B cell (primary cell): ENCODE data around the gene STK16. TPM values are rescaled to one million over a fixed set of nuclear protein-coding genes. Genes with fewer than 3 reads are reported as not detected.
"Not testable (repeated sequence)": the region's sequence is repeated elsewhere in the genome, so short reads cannot be mapped to it uniquely, and the experiment has no call there.

Source experiments
- ATAC-seq: fragments of 200-7000 bp; cut with Tn5 transposase; one replicate; pipeline ENCODE4 v1.10.0; 2021; ENCODE audit warnings: low read depth, mild to moderate bottlenecking, moderate number of reproducible peaks, moderate library complexity
- CTCF ChIA-PET: fragments of 350-600 bp; sonication (Branson Sonifier 250); formaldehyde crosslinking; loops from one replicate; lab custom pipeline; 2021; ENCODE audit warnings: antibody characterized with exemption, inconsistent platforms; lab: Charles Lee
- POLR2A ChIA-PET: fragments of 350-600 bp; sonication (Branson Sonifier 250); formaldehyde crosslinking; loops from one replicate; lab custom pipeline; 2021; ENCODE audit warnings: antibody characterized with exemption; lab: Charles Lee
- DNase-seq: peaks from one replicate; pipeline ENCODE4 v3.0.0; 2013
- H2AFZ ChIP-seq: 2 replicates; pipeline ENCODE4 v1.6.1; 2012; ENCODE audit warnings: mild to moderate bottlenecking, low read depth, low read length; ENCODE audit not compliant: insufficient read depth, poor library complexity, severe bottlenecking
- H3K27ac ChIP-seq, 2 donors: 1 replicate in 1 of 2; 2 replicates in 1 of 2; pipeline ENCODE4 v1.5.1; 2012 to 2013; ENCODE audit warnings: low read length in 2 of 2, mild to moderate bottlenecking in 2 of 2, moderate library complexity in 1 of 2
- H3K27me3 ChIP-seq, 4 experiments: fragments of 200-600 bp in 1 of 4; sonication (generic) in 1 of 4; replicated peaks in 1 of 4; 1 replicate in 2 of 4; 2 replicates in 2 of 4; pipeline versions ENCODE4 v1.6.1 to v1.7.0; 2013 to 2016; ENCODE audit warnings: low read length in 3 of 4, mild to moderate bottlenecking in 2 of 4, mixed read lengths in 1 of 4, moderate library complexity in 1 of 4; ENCODE audit not compliant: insufficient read depth in 4 of 4, control insufficient read depth in 3 of 4; ENCODE audit errors: control extremely low read depth in 1 of 4
- H3K36me3 ChIP-seq, 2 experiments: replicated peaks in 1 of 2; 1 replicate in 1 of 2; 2 replicates in 1 of 2; pipeline versions ENCODE4 v1.6.1 to v1.7.1; 2013; ENCODE audit warnings: low read length in 1 of 2; ENCODE audit not compliant: insufficient read depth in 2 of 2, control insufficient read depth in 1 of 2; ENCODE audit errors: control extremely low read depth in 1 of 2, extremely low read depth in 1 of 2
- H3K4me1 ChIP-seq, 2 donors: fragments of 200-600 bp in 1 of 2; sonication (generic) in 1 of 2; 1 replicate in 1 of 2; 2 replicates in 1 of 2; pipeline versions ENCODE4 v1.5.1 to v1.6.1; 2013 to 2017; ENCODE audit warnings: low read length in 2 of 2; ENCODE audit not compliant: control insufficient read depth in 2 of 2, insufficient read depth in 2 of 2
- H3K4me2 ChIP-seq: replicated peaks from 2 replicates; pipeline ENCODE3; 2012; ENCODE audit warnings: mild to moderate bottlenecking, low read depth, low read length; ENCODE audit not compliant: poor library complexity, severe bottlenecking
- H3K4me3 ChIP-seq, 5 experiments: fragments of 200-600 bp in 1 of 5; sonication (generic) in 1 of 5; 1 replicate in 3 of 5; 2 replicates in 2 of 5; pipeline versions ENCODE4 v1.5.1 to v1.7.0; 2011 to 2016; ENCODE audit warnings: low read length in 4 of 5, mild to moderate bottlenecking in 4 of 5, low read depth in 2 of 5, control low read depth in 1 of 5, moderate library complexity in 1 of 5; ENCODE audit not compliant: insufficient read depth in 1 of 5; ENCODE audit errors: control extremely low read depth in 1 of 5, extremely low read depth in 1 of 5
- H3K79me2 ChIP-seq: fragments of 200-600 bp; sonication (generic); one replicate; pipeline ENCODE4 v1.6.0; 2016; ENCODE audit warnings: low read length; ENCODE audit not compliant: control insufficient read depth, insufficient read depth
- H3K9ac ChIP-seq: fragments of 200-600 bp; sonication (generic); 2 replicates; pipeline ENCODE4 v1.6.1; 2017; ENCODE audit warnings: mild to moderate bottlenecking, low read length, moderate library complexity
- H3K9me3 ChIP-seq, 3 donors: one replicate each; pipeline versions ENCODE4 v1.6.1 to v1.7.1; 2013; ENCODE audit warnings: low read length in 2 of 3; ENCODE audit not compliant: control insufficient read depth in 2 of 3, insufficient read depth in 1 of 3; ENCODE audit errors: control extremely low read depth in 1 of 3
- H4K20me1 ChIP-seq: 2 replicates; pipeline ENCODE4 v1.6.0; 2012; ENCODE audit warnings: mild to moderate bottlenecking, low read length; ENCODE audit not compliant: insufficient read depth, control insufficient read depth, poor library complexity, severe bottlenecking
- H3K27ac Mint-ChIP-seq: one replicate; pipeline ENCODE4 v1.8.0; 2021; ENCODE audit warnings: mixed read lengths
- H3K27me3 Mint-ChIP-seq: one replicate; pipeline ENCODE4 v1.8.0; 2021; ENCODE audit warnings: mixed read lengths
- H3K4me1 Mint-ChIP-seq: one replicate; pipeline ENCODE4 v1.8.0; 2021; ENCODE audit warnings: mixed read lengths
- H3K4me3 Mint-ChIP-seq: one replicate; pipeline ENCODE4 v1.8.0; 2021; ENCODE audit warnings: mixed read lengths
- H3K9me3 Mint-ChIP-seq: one replicate; pipeline ENCODE4 v1.8.0; 2022; ENCODE audit warnings: mixed read lengths; ENCODE audit not compliant: insufficient read depth
- CTCF ChIP-seq: fragments of 200-600 bp; IDR thresholded peaks from one replicate; pipeline ENCODE4 v1.8.0; 2022; ENCODE audit warnings: antibody characterized with exemption, mild to moderate bottlenecking
- EZH2 ChIP-seq: IDR thresholded peaks from 2 replicates; pipeline ENCODE4 v1.6.1; 2012; ENCODE audit warnings: borderline replicate concordance, low read depth, mild to moderate bottlenecking, moderate library complexity, low read length; ENCODE audit not compliant: insufficient read depth, poor library complexity, severe bottlenecking
- WGBS: methylation state at CpG from one replicate; pipeline ENCODE4 v1.1.5; 2013; ENCODE audit warnings: missing lambda C conversion rate; ENCODE audit not compliant: insufficient coverage; 5-methylcytosine and 5-hydroxymethylcytosine counted together
- intact Hi-C: fragments of 100-400 bp; cut with micrococcal nuclease; formaldehyde crosslinking; loops from one replicate; pipeline ENCODE4 v1.10.0; 2022
- polyA plus RNA-seq: library from polyadenylated mRNA; depleted of rRNA; stranded (reverse); fragments of >200 nt; gene quantifications from 2 replicates; pipeline ENCODE4 v1.2.3, GENCODE V29; 2012
- total RNA-seq, 2 donors: library from RNA; stranded (reverse); fragments of 120-200 nt in 1 of 2; gene quantifications; 1 replicate in 1 of 2; 2 replicates in 1 of 2; pipeline versions ENCODE4 v1.2.3 to v1.2.4, GENCODE V29; 2013 to 2022

The STK16 gene
- total and polyA plus RNA-seq, 2 donors (not counting 1 experiment from before 2014, with no cell fraction given) = 29.0 to 60.1 TPM

GRCh38 chr2:219201331-219201730, 43.9 kb upstream of the STK16 start:
- intact Hi-C loops, H3K4me1 ChIP-seq, H3K4me3 Mint-ChIP-seq, H3K36me3 ChIP-seq, H3K27ac Mint-ChIP-seq, H3K4me2 ChIP-seq, H2AFZ ChIP-seq, H3K4me3 ChIP-seq, H3K4me1 Mint-ChIP-seq, H4K20me1 ChIP-seq, POLR2A ChIA-PET, H3K27me3 ChIP-seq, ATAC-seq, H3K9ac ChIP-seq, H3K9me3 ChIP-seq, H3K9me3 Mint-ChIP-seq, DNase-seq, H3K27ac ChIP-seq, H3K79me2 ChIP-seq: not testable (repeated sequence)
- 97% methylated on average over 12 of the region's 21 CpGs for WGBS
- peaks cover 14% of the 10 kb centered on the region for H3K27me3 Mint-ChIP-seq
- CTCF ChIA-PET = interaction anchor here (1.3 kb wide), 1 partner anchor 30 kb away, joined by 3 read pairs; no protein-coding TSS in a partner anchor

GRCh38 chr2:219204425-219205164, 40.7 kb upstream of the STK16 start:
- DNase-seq = no peak
- intact Hi-C loops = no loop called here
- H3K9ac ChIP-seq = no peak overlapping the region
- H3K9me3 Mint-ChIP-seq = no peaks in the 10 kb centered on the region
- ChIA-PET CTCF (interaction anchor here (0.7 to 5.7 kb wide), 3 partner anchors 19 to 223 kb away, joined by 4 to 63 read pairs (median 4); partner anchors contain the start of gene CNPPD1), POLR2A (interaction anchor here (0.7 to 1.5 kb wide), 2 partner anchors 24 to 25 kb away, joined by 3 to 4 read pairs; partner anchors contain the start of genes ANKZF1 and ATG9A)
- peaks cover 12 to 15% of the 10 kb centered on the region in 2 donors for H3K4me1 ChIP-seq
- no peak for ATAC-seq
- H3K4me3 ChIP-seq = no peak overlapping the region
- no peak overlapping the region for H2AFZ ChIP-seq
- WGBS = 100% methylated on average over 1 of the region's 7 CpGs
- TF ChIP-seq CTCF (no peak), EZH2 (no peak)
- H3K36me3 ChIP-seq = peaks cover 6 to 18% of the 10 kb centered on the region in 2 experiments
- no peaks in the 10 kb centered on the region for H3K27me3 ChIP-seq
- H4K20me1 ChIP-seq = peaks cover 14% of the 10 kb centered on the region
- H3K9me3 ChIP-seq = no peaks in the 10 kb centered on the region
- H3K4me2 ChIP-seq = no peak overlapping the region
- H3K27me3 Mint-ChIP-seq = peaks cover 4% of the 10 kb centered on the region
- no peak overlapping the region for H3K4me3 Mint-ChIP-seq
- H3K27ac Mint-ChIP-seq = no peak overlapping the region
- peaks cover 21% of the 10 kb centered on the region for H3K4me1 Mint-ChIP-seq
- H3K79me2 ChIP-seq = peaks cover 6% of the 10 kb centered on the region
- H3K27ac ChIP-seq = no peak overlapping the region
